Stomach (tissue), 9 donors: ENCODE results near the gene SGMS2. TPM values are rescaled to one million over a fixed set of nuclear protein-coding genes. Genes with fewer than 3 reads are reported as not detected.

Source experiments
- DNase-seq, 2 donors: peaks; one replicate each; pipeline versions ENCODE4 v3.0.0 to v3.0.0-alpha.2; 2013 to 2019
- H3K27ac ChIP-seq, 5 donors: fragments of 200-600 bp in 4 of 5; sonication (generic) in 4 of 5; one replicate each; pipeline ENCODE4 v1.5.1; 2013 to 2019; ENCODE audit warnings: mild to moderate bottlenecking in 1 of 5, moderate library complexity in 1 of 5
- H3K27me3 ChIP-seq, 3 donors: fragments of 200-600 bp; sonication (generic); one replicate each; pipeline ENCODE4 v1.5.1; 2017 to 2019; ENCODE audit warnings: mixed run types in 1 of 3
- H3K36me3 ChIP-seq, 4 donors: fragments of 200-600 bp; sonication (generic); 1 replicate in 3 of 4; 2 replicates in 1 of 4; pipeline ENCODE4 v1.5.1; 2016 to 2019
- H3K4me1 ChIP-seq, 4 donors: fragments of 200-600 bp; sonication (generic); one replicate each; pipeline ENCODE4 v1.5.1; 2016 to 2019
- H3K4me3 ChIP-seq, 4 donors: fragments of 200-600 bp; sonication (generic) in 3 of 4; one replicate each; pipeline ENCODE4 v1.5.1; 2016 to 2019; ENCODE audit warnings: mild to moderate bottlenecking in 1 of 4
- H3K9me3 ChIP-seq, 4 donors: fragments of 200-600 bp; sonication (generic); one replicate each; pipeline ENCODE4 v1.5.1; 2016 to 2019
- CTCF ChIP-seq, 7 experiments: fragments of 450-650 bp in 4 of 7; fragments of 200-600 bp in 3 of 7; sonication (generic) in 3 of 7; IDR thresholded peaks; one replicate each; pipeline ENCODE4 v1.5.1; 2016 to 2019; ENCODE audit warnings: antibody characterized with exemption in 7 of 7, control low read depth in 2 of 7, mild to moderate bottlenecking in 1 of 7
- EP300 ChIP-seq: sonication (generic); formaldehyde crosslinking; IDR thresholded peaks from one replicate; pipeline ENCODE4 v1.6.1; 2017; ENCODE audit warnings: antibody characterized with exemption
- POLR2A ChIP-seq, 4 donors: fragments of 450-650 bp; IDR thresholded peaks; one replicate each; pipeline ENCODE4 v1.6.1; 2016; ENCODE audit warnings: antibody characterized with exemption in 4 of 4, control low read depth in 2 of 4, mild to moderate bottlenecking in 1 of 4, moderate library complexity in 1 of 4
- POLR2AphosphoS5 ChIP-seq, 3 donors: sonication (generic); formaldehyde crosslinking; IDR thresholded peaks; one replicate each; pipeline ENCODE4 v1.6.1; 2016; ENCODE audit warnings: antibody characterized with exemption in 3 of 3
- WGBS, 5 donors: extraction: QIAGEN DNeasy Blood & Tissue Kit in 3 of 5; methylation state at CpG; one replicate each; pipeline versions ENCODE4 v1.1.5 to v1.1.7; 2013 to 2018; 5-methylcytosine and 5-hydroxymethylcytosine counted together
- intact Hi-C: fragments of 100-400 bp; cut with DNase I; formaldehyde crosslinking; loops from one replicate; pipeline ENCODE4 v1.15.1; 2023; ENCODE audit warnings: low total_unique reads
- polyA plus RNA-seq, 3 donors: library from polyadenylated mRNA; stranded (reverse); fragments of 200-250 nt; gene quantifications; one replicate each; pipeline ENCODE4 v1.2.3, GENCODE V29; 2013
- small RNA-seq, 4 donors: library from RNA; depleted of rRNA; stranded (forward); fragments of <200 nt; gene quantifications; one replicate each; pipeline ENCODE3, GENCODE V24; 2016
- total RNA-seq, 5 donors: library from RNA; depleted of rRNA; stranded (reverse); fragments of >200 nt; gene quantifications; one replicate each; pipeline versions ENCODE4 v1.1.0 to v1.2.3, GENCODE V29; 2014 to 2016
- donor health status: healthy with polysubstance abuse.
- donor health status: Bipolar disorder and iron deficiency.
- donor health status: healthy.

Gene SGMS2
- total and polyA plus RNA-seq, 8 donors: 2.4 to 85.8 (median 20.4) TPM

GRCh38 chr4:107956011-107956410, 131.3 kb downstream of the SGMS2 start:
- no peaks in the 10 kb centered on the region for H3K4me1 ChIP-seq
- intact Hi-C loops: no loop called here
- peaks cover 0 to 17% (median 11%) of the 10 kb centered on the region in 4 donors for H3K36me3 ChIP-seq
- no peak overlapping the region for H3K27ac ChIP-seq
- 82 to 97% (median 91%) methylated on average over 1 of the region's 1 CpG for WGBS, 5 donors
- no peak for TF ChIP-seq EP300
- no peak for TF ChIP-seq POLR2A (IDR thresholded peaks at IDR 0.05)
- TF ChIP-seq POLR2AphosphoS5 (IDR thresholded peaks at IDR 0.05): no peak
- no peak for TF ChIP-seq CTCF (IDR thresholded peaks at IDR 0.05)
- peaks cover 4 to 16% (median 13%) of the 10 kb centered on the region in 4 donors for H3K9me3 ChIP-seq
- no peak for DNase-seq
- H3K27me3 ChIP-seq: no peaks in the 10 kb centered on the region
- H3K4me3 ChIP-seq: no peak overlapping the region

Small RNA genes lying within 50 kb of the gene (small RNA-seq; reads per million reads assigned to genes)
- 0 reads per million in 4 donors for gene RNU6-733P

Other genes with a start within 250 kb of the SGMS2 start
- 100 to 1,000 TPM in 2 of 5 donors, 10 to 100 TPM in 3; 12.7 to 102 (median 30.8) TPM for gene PAPSS1, start 104.7 kb upstream of the SGMS2 start, total RNA-seq
- gene PAPSS1, start 104.7 kb upstream of the SGMS2 start, polyA plus RNA-seq: 10 to 100 TPM; 32.1 to 71.2 (median 61.6) TPM
- 10 to 100 TPM in 1 of 5 donors, 1 to 10 TPM in 3, under 1 TPM in 1; 0.58 to 10.7 (median 6.4) TPM for gene CYP2U1, start 106.6 kb downstream of the SGMS2 start, total RNA-seq
- gene CYP2U1, start 106.6 kb downstream of the SGMS2 start, polyA plus RNA-seq: 1 to 10 TPM; 1.1 to 2.6 (median 1.1) TPM
- 100 to 1,000 TPM in 2 of 5 donors, 10 to 100 TPM in 3; 51.6 to 118 (median 64.7) TPM for gene HADH, start 165.0 kb downstream of the SGMS2 start, total RNA-seq
- 10 to 100 TPM; 59.6 to 70.3 (median 64.8) TPM for gene HADH, start 165.0 kb downstream of the SGMS2 start, polyA plus RNA-seq